Chondrocyte (in vitro differentiated cells): ENCODE results near the gene BTN2A1. TPM values are rescaled to one million over a fixed set of nuclear protein-coding genes. Genes with fewer than 3 reads are reported as not detected.
"Not testable (repeated sequence)": the region's sequence is repeated elsewhere in the genome, so short reads cannot be mapped to it uniquely, and the experiment has no call there.

ENCODE experiments used
- DNase-seq: peaks from one replicate; pipeline ENCODE4 v3.0.0; 2021; ENCODE audit warnings: mixed read lengths, low spot score
- H3K27ac Mint-ChIP-seq: one replicate; pipeline ENCODE4 v1.8.0; 2021; ENCODE audit warnings: mild to moderate bottlenecking, moderate library complexity, mixed read lengths; ENCODE audit not compliant: unreplicated experiment
- H3K27me3 Mint-ChIP-seq: 2 replicates; pipeline ENCODE4 v1.8.0; 2021; ENCODE audit warnings: low read depth, mixed read lengths
- H3K36me3 Mint-ChIP-seq: 2 replicates; pipeline ENCODE4 v1.8.0; 2021; ENCODE audit warnings: low read depth, mixed read lengths
- H3K4me1 Mint-ChIP-seq: 2 replicates; pipeline ENCODE4 v1.8.0; 2021; ENCODE audit warnings: low read depth, mild to moderate bottlenecking, mixed read lengths
- H3K4me3 Mint-ChIP-seq: one replicate; pipeline ENCODE4 v1.8.0; 2021; ENCODE audit warnings: mild to moderate bottlenecking, moderate library complexity, mixed read lengths; ENCODE audit not compliant: unreplicated experiment
- H3K9me3 Mint-ChIP-seq: 2 replicates; pipeline ENCODE4 v1.8.0; 2021; ENCODE audit warnings: low read depth, mixed read lengths
- total RNA-seq: library from RNA; stranded (reverse); gene quantifications from 3 replicates; pipeline ENCODE4 v1.2.1, GENCODE V29; 2021
- TF ChIP-seq, protein P1 (sequence below): fragments of 200-600 bp; sonication (generic); IDR thresholded peaks from 2 replicates; pipeline ENCODE4 v1.5.0; 2021; ENCODE audit warnings: antibody characterized with exemption, mild to moderate bottlenecking, moderate library complexity

BTN2A1 gene
- total RNA-seq, 1 donor from 2014 or later, result 33.6 TPM

DNA sequence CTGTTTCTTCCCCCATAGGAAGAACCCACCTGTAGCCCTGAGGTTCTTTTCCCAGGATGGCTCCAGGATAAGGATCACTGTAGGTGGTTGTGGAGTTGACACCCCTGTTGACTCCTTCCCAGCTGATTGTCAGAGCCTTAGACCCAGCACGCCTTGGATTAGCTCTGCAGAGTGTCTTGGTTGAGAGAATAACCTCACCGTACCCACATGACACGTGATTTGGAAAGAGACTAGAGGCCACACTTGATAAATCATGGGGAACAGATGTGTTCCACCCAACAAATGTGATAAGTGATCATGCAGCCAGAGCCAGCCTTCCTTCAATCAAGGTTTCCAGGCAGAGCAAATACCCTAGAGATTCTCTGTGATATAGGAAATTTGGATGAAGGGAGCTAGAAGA lies 43.5 kb upstream of the BTN2A1 start:
- Mint-ChIP-seq H3K9me3 (peaks cover 3% of the 10 kb centered on the region), H3K4me3 (no peak overlapping the region), H3K4me1 (peaks cover 9% of the 10 kb centered on the region), H3K36me3 (no peaks in the 10 kb centered on the region), H3K27ac (no peak overlapping the region), H3K27me3 (no peaks in the 10 kb centered on the region)
- DNase-seq, result no peak
- TF ChIP-seq, protein P1, sequence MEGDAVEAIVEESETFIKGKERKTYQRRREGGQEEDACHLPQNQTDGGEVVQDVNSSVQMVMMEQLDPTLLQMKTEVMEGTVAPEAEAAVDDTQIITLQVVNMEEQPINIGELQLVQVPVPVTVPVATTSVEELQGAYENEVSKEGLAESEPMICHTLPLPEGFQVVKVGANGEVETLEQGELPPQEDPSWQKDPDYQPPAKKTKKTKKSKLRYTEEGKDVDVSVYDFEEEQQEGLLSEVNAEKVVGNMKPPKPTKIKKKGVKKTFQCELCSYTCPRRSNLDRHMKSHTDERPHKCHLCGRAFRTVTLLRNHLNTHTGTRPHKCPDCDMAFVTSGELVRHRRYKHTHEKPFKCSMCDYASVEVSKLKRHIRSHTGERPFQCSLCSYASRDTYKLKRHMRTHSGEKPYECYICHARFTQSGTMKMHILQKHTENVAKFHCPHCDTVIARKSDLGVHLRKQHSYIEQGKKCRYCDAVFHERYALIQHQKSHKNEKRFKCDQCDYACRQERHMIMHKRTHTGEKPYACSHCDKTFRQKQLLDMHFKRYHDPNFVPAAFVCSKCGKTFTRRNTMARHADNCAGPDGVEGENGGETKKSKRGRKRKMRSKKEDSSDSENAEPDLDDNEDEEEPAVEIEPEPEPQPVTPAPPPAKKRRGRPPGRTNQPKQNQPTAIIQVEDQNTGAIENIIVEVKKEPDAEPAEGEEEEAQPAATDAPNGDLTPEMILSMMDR, result no peak

DNA sequence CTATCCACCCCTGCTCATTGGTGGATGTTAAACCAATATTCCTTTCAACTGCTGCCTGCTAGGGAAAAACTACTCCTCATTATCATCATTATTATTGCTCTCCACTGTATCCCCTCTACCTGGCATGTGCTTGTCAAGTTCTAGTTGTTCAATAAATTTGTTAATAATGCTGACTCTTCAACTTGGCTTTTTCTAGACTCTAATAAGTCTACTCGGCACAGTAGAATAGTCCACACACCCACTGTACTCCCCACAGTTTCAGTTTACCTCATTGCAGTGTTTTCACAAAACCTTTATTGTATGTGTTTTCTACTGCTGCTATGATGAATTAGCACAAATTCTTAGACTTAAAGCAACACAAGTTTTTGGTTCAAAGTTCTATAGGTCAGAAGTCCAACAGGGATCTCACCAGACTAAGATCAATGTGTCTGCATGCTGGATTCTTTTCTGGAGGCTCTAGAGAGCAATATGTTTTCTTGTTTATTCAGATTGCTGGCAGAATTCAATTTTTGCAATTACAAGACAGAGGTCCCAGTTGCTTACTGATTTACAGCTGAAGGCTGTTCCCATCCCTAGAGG lies 42.6 kb upstream of the BTN2A1 start:
- Mint-ChIP-seq H3K36me3 (no peaks in the 10 kb centered on the region), H3K4me1 (peaks cover 9% of the 10 kb centered on the region), H3K9me3 (peaks cover 3% of the 10 kb centered on the region), H3K4me3 (no peak overlapping the region), H3K27me3 (no peaks in the 10 kb centered on the region), H3K27ac (no peak overlapping the region)
- no peak for DNase-seq
- TF ChIP-seq, protein P1, result no peak

- TF ChIP-seq, protein P1, result no peak
- H3K27ac Mint-ChIP-seq, result no peak overlapping the region
- peaks cover 3% of the 10 kb centered on the region for H3K9me3 Mint-ChIP-seq
- no peaks in the 10 kb centered on the region for H3K36me3 Mint-ChIP-seq
- peaks cover 9% of the 10 kb centered on the region for H3K4me1 Mint-ChIP-seq
- H3K27me3 Mint-ChIP-seq, result no peaks in the 10 kb centered on the region
- DNase-seq, result no peak
- no peak overlapping the region for H3K4me3 Mint-ChIP-seq
Observed at GRCh38 chr6:26415791-26416190, 42.0 kb upstream of the BTN2A1 start.

DNA sequence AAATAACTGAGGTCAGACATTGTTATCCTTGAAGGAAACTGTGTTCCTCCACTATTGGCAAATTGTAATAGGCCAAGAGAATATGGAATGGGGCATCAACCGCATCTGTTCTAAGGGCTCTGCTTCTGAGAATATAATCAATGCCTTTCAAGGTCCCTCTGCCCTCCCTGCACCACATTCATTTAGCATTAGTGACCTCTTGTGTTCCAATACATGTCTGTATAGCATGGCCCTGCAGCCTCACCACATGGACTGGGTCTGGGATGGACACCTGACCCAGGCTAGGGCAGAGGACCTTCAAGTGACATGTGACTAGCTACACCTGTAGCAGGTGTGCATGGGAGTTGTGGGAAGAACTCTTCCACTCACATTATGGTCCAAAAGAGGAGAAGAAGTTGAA lies 41.5 kb upstream of the BTN2A1 start:
- peaks cover 9% of the 10 kb centered on the region for H3K4me1 Mint-ChIP-seq
- H3K36me3 Mint-ChIP-seq, result no peaks in the 10 kb centered on the region
- TF ChIP-seq, protein P1, result no peak
- no peak for DNase-seq
- H3K27me3 Mint-ChIP-seq, result no peaks in the 10 kb centered on the region
- H3K4me3 Mint-ChIP-seq, result no peak overlapping the region
- no peak overlapping the region for H3K27ac Mint-ChIP-seq
- H3K9me3 Mint-ChIP-seq, result peaks cover 3% of the 10 kb centered on the region

- not testable (repeated sequence) for DNase-seq, H3K4me3 Mint-ChIP-seq, H3K27me3 Mint-ChIP-seq, H3K36me3 Mint-ChIP-seq, H3K9me3 Mint-ChIP-seq, H3K27ac Mint-ChIP-seq
- peaks cover 10% of the 10 kb centered on the region for H3K4me1 Mint-ChIP-seq
Observed at GRCh38 chr6:26418077-26418476, 39.7 kb upstream of the BTN2A1 start.

- not testable (repeated sequence) for H3K9me3 Mint-ChIP-seq, H3K36me3 Mint-ChIP-seq, DNase-seq, H3K27me3 Mint-ChIP-seq, H3K4me3 Mint-ChIP-seq, H3K27ac Mint-ChIP-seq
- H3K4me1 Mint-ChIP-seq, result peaks cover 17% of the 10 kb centered on the region
Observed at GRCh38 chr6:26418795-26419194, 39.0 kb upstream of the BTN2A1 start.
